CD4-positive, alpha-beta T cell (primary cell): Measurements from ENCODE around the gene USP37. TPM values are rescaled to one million over a fixed set of nuclear protein-coding genes. Genes with fewer than 3 reads are reported as not detected.

Experiments
- ATAC-seq: fragments of 200-7000 bp; cut with Tn5 transposase; one replicate; pipeline ENCODE4 v1.10.0; 2022; ENCODE audit warnings: mild to moderate bottlenecking; ENCODE audit not compliant: poor library complexity
- CTCF ChIA-PET: fragments of 350-600 bp; sonication (Branson Sonifier 250); formaldehyde crosslinking; loops from one replicate; lab custom pipeline; 2021; ENCODE audit warnings: antibody characterized with exemption, inconsistent platforms; lab: Charles Lee
- POLR2A ChIA-PET: fragments of 350-600 bp; sonication (Branson Sonifier 250); formaldehyde crosslinking; loops from one replicate; lab custom pipeline; 2021; ENCODE audit warnings: antibody characterized with exemption, inconsistent platforms; lab: Charles Lee
- DNase-seq, 14 experiments: peaks; one replicate each; pipeline ENCODE4 v3.0.0-alpha.2; 2013 to 2020; ENCODE audit warnings: mixed read lengths in 2 of 14
- H3K27ac ChIP-seq, 2 donors: one replicate each; pipeline versions ENCODE4 v1.5.1 to v1.7.0; 2013; ENCODE audit warnings: low read length in 2 of 2, low read depth in 1 of 2, mild to moderate bottlenecking in 1 of 2
- H3K27me3 ChIP-seq, 2 experiments: 1 replicate in 1 of 2; 2 replicates in 1 of 2; pipeline versions ENCODE4 v1.6.1 to v1.7.0; 2013; ENCODE audit warnings: low read length in 2 of 2, control low read depth in 1 of 2, mild to moderate bottlenecking in 1 of 2, moderate library complexity in 1 of 2; ENCODE audit not compliant: insufficient read depth in 2 of 2, control insufficient read depth in 1 of 2
- H3K36me3 ChIP-seq: one replicate; pipeline ENCODE4 v1.6.1; 2013; ENCODE audit warnings: low read length, control low read depth; ENCODE audit not compliant: insufficient read depth
- H3K4me1 ChIP-seq: one replicate; pipeline ENCODE4 v1.6.1; 2013; ENCODE audit warnings: low read length, control low read depth; ENCODE audit not compliant: insufficient read depth
- H3K4me3 ChIP-seq: one replicate; pipeline ENCODE4 v1.5.1; 2013; ENCODE audit warnings: mild to moderate bottlenecking, low read length, moderate library complexity
- H3K9me3 ChIP-seq, 2 experiments: 1 replicate in 1 of 2; 2 replicates in 1 of 2; pipeline versions ENCODE4 v1.6.1 to v1.7.0; 2013; ENCODE audit warnings: low read length in 2 of 2, mild to moderate bottlenecking in 2 of 2, control low read depth in 1 of 2, moderate library complexity in 1 of 2; ENCODE audit not compliant: control insufficient read depth in 1 of 2, insufficient read depth in 1 of 2
- H3K27ac Mint-ChIP-seq: one replicate; pipeline ENCODE4 v1.8.0; 2020; ENCODE audit warnings: mixed read lengths
- H3K27me3 Mint-ChIP-seq: one replicate; pipeline ENCODE4 v1.8.0; 2021; ENCODE audit warnings: mixed read lengths
- H3K36me3 Mint-ChIP-seq: one replicate; pipeline ENCODE4 v1.8.0; 2021; ENCODE audit warnings: low read depth, mixed read lengths
- H3K4me1 Mint-ChIP-seq: one replicate; pipeline ENCODE4 v1.8.0; 2021; ENCODE audit warnings: low read depth, mixed read lengths
- H3K4me3 Mint-ChIP-seq: one replicate; pipeline ENCODE4 v1.8.0; 2020; ENCODE audit warnings: mild to moderate bottlenecking, mixed read lengths
- H3K9me3 Mint-ChIP-seq: one replicate; pipeline ENCODE4 v1.8.0; 2020; ENCODE audit warnings: mixed read lengths
- intact Hi-C, 2 experiments: fragments of 100-400 bp; cut with DNase I in 1 of 2; cut with micrococcal nuclease in 1 of 2; formaldehyde crosslinking; loops; one replicate each; pipeline versions ENCODE4 v1.15.1 to v1.9.0; 2023 to 2025; cut with DNase I, micrococcal nuclease
- total RNA-seq, 174 experiments: library from RNA in 2 of 174; stranded (reverse) in 2 of 174; gene quantifications; one replicate each; pipeline ENCODE4 v1.2.3 and lab custom pipeline; 2021 to 2026
- TF ChIP-seq, protein P1 (sequence below): fragments of 200-600 bp; IDR thresholded peaks from one replicate; pipeline ENCODE4 v1.8.0; 2022; ENCODE audit warnings: antibody characterized with exemption, mild to moderate bottlenecking

Gene USP37
- total RNA-seq, 2 experiments from 2014 or later, result 20.2 to 24.4 TPM

DNA sequence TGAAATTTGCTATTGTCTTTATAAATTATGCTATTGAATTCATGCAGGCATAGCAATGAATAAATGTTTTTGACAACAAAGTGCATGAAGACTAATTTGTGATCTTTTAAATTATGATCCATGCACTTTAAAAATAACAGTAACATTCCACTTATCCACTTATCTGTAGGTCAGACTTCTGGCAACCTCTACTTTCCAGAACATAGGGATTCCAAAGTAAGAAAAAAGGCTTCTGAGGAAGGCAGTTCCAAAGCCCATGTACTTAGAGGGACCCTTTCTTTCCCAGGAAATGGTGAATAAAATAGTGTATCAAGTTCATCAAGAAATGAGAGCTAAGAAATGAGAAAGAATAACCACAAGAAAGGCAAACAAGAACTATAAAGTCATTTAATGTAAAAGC is 90.9 kb downstream of the USP37 start:
- H3K27me3 ChIP-seq, result no peaks in the 10 kb centered on the region
- no peaks in the 10 kb centered on the region for H3K27me3 Mint-ChIP-seq
- H3K27ac Mint-ChIP-seq, result no peak overlapping the region
- ATAC-seq (no peak), DNase-seq (no peak)
- H3K9me3 ChIP-seq, result no peaks in the 10 kb centered on the region
- no peaks in the 10 kb centered on the region for H3K4me1 ChIP-seq
- peaks cover 69% of the 10 kb centered on the region for H3K36me3 ChIP-seq
- peaks cover 78% of the 10 kb centered on the region for H3K36me3 Mint-ChIP-seq
- peaks cover 9% of the 10 kb centered on the region for H3K4me1 Mint-ChIP-seq
- H3K9me3 Mint-ChIP-seq, result no peaks in the 10 kb centered on the region
- CTCF ChIA-PET, result no interaction called here
- intact Hi-C loops, result no loop called here
- POLR2A ChIA-PET, result no interaction called here
- H3K4me3 ChIP-seq, result no peak overlapping the region
- no peak overlapping the region for H3K27ac ChIP-seq
- H3K4me3 Mint-ChIP-seq, result no peak overlapping the region
- TF ChIP-seq, protein P1, sequence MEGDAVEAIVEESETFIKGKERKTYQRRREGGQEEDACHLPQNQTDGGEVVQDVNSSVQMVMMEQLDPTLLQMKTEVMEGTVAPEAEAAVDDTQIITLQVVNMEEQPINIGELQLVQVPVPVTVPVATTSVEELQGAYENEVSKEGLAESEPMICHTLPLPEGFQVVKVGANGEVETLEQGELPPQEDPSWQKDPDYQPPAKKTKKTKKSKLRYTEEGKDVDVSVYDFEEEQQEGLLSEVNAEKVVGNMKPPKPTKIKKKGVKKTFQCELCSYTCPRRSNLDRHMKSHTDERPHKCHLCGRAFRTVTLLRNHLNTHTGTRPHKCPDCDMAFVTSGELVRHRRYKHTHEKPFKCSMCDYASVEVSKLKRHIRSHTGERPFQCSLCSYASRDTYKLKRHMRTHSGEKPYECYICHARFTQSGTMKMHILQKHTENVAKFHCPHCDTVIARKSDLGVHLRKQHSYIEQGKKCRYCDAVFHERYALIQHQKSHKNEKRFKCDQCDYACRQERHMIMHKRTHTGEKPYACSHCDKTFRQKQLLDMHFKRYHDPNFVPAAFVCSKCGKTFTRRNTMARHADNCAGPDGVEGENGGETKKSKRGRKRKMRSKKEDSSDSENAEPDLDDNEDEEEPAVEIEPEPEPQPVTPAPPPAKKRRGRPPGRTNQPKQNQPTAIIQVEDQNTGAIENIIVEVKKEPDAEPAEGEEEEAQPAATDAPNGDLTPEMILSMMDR, result no peak

DNA sequence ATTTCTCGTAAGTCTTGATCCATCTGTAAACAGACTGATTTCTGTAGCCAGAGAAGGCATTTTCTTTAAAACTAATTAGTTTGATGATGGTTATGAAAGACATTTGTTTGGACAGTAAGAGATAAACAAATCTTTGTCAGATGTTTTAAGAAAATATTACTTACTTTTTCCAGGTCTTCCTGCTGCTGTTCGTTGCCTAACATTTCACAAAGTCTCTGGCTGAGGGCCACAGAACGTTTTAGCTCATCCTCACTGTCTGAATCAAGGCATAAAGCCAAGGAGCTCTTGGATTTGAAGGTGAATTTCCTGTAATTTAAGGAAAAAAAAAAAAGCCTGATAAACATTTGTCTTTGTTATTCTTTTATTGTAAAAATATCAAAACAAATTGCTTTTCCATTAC is 91.5 kb downstream of the USP37 start:
- ATAC-seq (no peak), DNase-seq (no peak)
- H3K4me1 Mint-ChIP-seq, result peaks cover 4% of the 10 kb centered on the region
- ChIA-PET CTCF (no interaction called here), POLR2A (no interaction called here)
- H3K27ac Mint-ChIP-seq, result no peak overlapping the region
- H3K4me3 Mint-ChIP-seq, result no peak overlapping the region
- H3K9me3 ChIP-seq, result no peaks in the 10 kb centered on the region
- intact Hi-C loops, result no loop called here
- H3K36me3 ChIP-seq, result peaks cover 66% of the 10 kb centered on the region
- TF ChIP-seq, protein P1, result no peak
- H3K27ac ChIP-seq, result no peak overlapping the region
- no peaks in the 10 kb centered on the region for H3K27me3 ChIP-seq
- no peaks in the 10 kb centered on the region for H3K27me3 Mint-ChIP-seq
- H3K9me3 Mint-ChIP-seq, result no peaks in the 10 kb centered on the region
- H3K36me3 Mint-ChIP-seq, result peaks cover 77% of the 10 kb centered on the region
- no peak overlapping the region for H3K4me3 ChIP-seq
- no peaks in the 10 kb centered on the region for H3K4me1 ChIP-seq

DNA sequence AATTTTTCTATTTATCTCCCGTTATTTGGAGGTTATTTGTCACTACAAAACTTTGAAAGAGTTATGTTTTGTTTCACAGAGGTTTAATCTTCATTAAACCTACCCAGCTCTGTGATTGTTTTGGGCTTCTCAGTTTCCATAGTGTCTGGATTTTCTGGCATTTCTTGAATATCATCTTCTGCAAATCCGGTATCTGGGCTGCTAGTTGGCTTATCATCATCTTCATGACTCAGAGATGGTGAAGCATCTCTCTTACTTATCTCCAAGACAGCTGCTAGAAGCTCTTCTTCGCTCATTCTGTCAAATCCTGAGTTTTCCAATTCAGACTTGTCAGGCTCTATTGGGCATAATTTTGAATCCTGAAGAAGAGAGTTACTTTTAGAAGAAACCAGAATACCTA is 93.6 kb downstream of the USP37 start:
- TF ChIP-seq, protein P1, result no peak
- ATAC-seq (no peak), DNase-seq (no peak)
- H3K4me1 Mint-ChIP-seq, result no peaks in the 10 kb centered on the region
- CTCF ChIA-PET, result no interaction called here
- no peaks in the 10 kb centered on the region for H3K27me3 Mint-ChIP-seq
- POLR2A ChIA-PET, result no interaction called here
- no peak overlapping the region for H3K27ac Mint-ChIP-seq
- intact Hi-C loops, result no loop called here
- Histone ChIP-seq H3K4me1 (no peaks in the 10 kb centered on the region), H3K27ac (no peak overlapping the region), H3K4me3 (no peak overlapping the region), H3K36me3 (peaks cover 55% of the 10 kb centered on the region), H3K9me3 (no peaks in the 10 kb centered on the region), H3K27me3 (no peaks in the 10 kb centered on the region)
- no peak overlapping the region for H3K4me3 Mint-ChIP-seq
- H3K9me3 Mint-ChIP-seq, result no peaks in the 10 kb centered on the region
- H3K36me3 Mint-ChIP-seq, result peaks cover 80% of the 10 kb centered on the region
